K562 (cell line): ENCODE measurements around the gene CNNM2. TPM values are rescaled to one million over a fixed set of nuclear protein-coding genes. Genes with fewer than 3 reads are reported as not detected.

Source experiments
- C11orf30 ChIP-seq: fragments of 450-650 bp; IDR thresholded peaks from 2 replicates; pipeline ENCODE4 v1.6.1; 2016; ENCODE audit warnings: low read depth, mild to moderate bottlenecking
- CTBP1 ChIP-seq: fragments of 450-650 bp; IDR thresholded peaks from 2 replicates; pipeline ENCODE4 v1.6.1; 2016; ENCODE audit warnings: borderline replicate concordance
- DNMT1 ChIP-seq: fragments of 450-650 bp; IDR thresholded peaks from 2 replicates; pipeline ENCODE4 v1.6.1; 2016; ENCODE audit warnings: antibody characterized with exemption, mild to moderate bottlenecking
- FOXJ3 ChIP-seq: sonication (generic); formaldehyde crosslinking; IDR thresholded peaks from 2 replicates; pipeline ENCODE4 v1.4.0; 2020; ENCODE audit warnings: mild to moderate bottlenecking, missing genetic modification reagents
- GATAD2A ChIP-seq: fragments of 450-650 bp; IDR thresholded peaks from 2 replicates; pipeline ENCODE4 v1.6.1; 2017
- GTF2E2 ChIP-seq: fragments of 200-800 bp; sonication (Bioruptor generic); IDR thresholded peaks from 2 replicates; pipeline ENCODE4 v1.6.1; 2016; ENCODE audit warnings: missing genetic modification characterization, missing compliant biosample characterization
- MCM7 ChIP-seq, 2 experiments: fragments of 450-650 bp; IDR thresholded peaks; 2 replicates each; pipeline ENCODE4 v1.6.1; 2016 to 2018
- MEF2D ChIP-seq: conservative IDR thresholded peaks from 2 replicates; pipeline ENCODE4 v1.6.1; 2016; ENCODE audit warnings: low read depth, missing genetic modification characterization, missing compliant biosample characterization
- MEIS2 ChIP-seq: fragments of 450-650 bp; IDR thresholded peaks from 2 replicates; pipeline ENCODE4 v1.6.1; 2014; ENCODE audit warnings: mild to moderate bottlenecking; ENCODE audit not compliant: partially characterized antibody
- NCOR1 ChIP-seq: fragments of 450-650 bp; IDR thresholded peaks from 2 replicates; pipeline ENCODE4 v1.6.1; 2016; ENCODE audit warnings: mild to moderate bottlenecking, moderate library complexity
- POLR2AphosphoS2 ChIP-seq: IDR thresholded peaks from 2 replicates; pipeline ENCODE4 v1.6.1; 2012; ENCODE audit warnings: low read length, improper control_type of control experiment
- REST ChIP-seq, 2 experiments: fragments of 450-650 bp; formaldehyde crosslinking in 1 of 2; IDR thresholded peaks; 2 replicates each; pipeline versions ENCODE4 v1.4.0 to v1.6.1; 2014 to 2020; ENCODE audit warnings: mild to moderate bottlenecking in 2 of 2, borderline replicate concordance in 1 of 2, low read depth in 1 of 2
- SLC30A9 ChIP-seq: fragments of 250-450 bp; sonication (Bioruptor Pico); IDR thresholded peaks from 2 replicates; pipeline ENCODE4 v1.8.0; 2022; ENCODE audit warnings: mild to moderate bottlenecking, moderate library complexity
- SNRNP70 ChIP-seq: fragments of 200-400 bp; formaldehyde crosslinking; optimal IDR thresholded peaks from 2 replicates; pipeline ENCODE3; 2017; ENCODE audit warnings: low read depth, low read length
- TCFL5 ChIP-seq: fragments of 250-450 bp; sonication (Bioruptor Pico); conservative IDR thresholded peaks from 2 replicates; pipeline ENCODE4 v1.6.1; 2021; ENCODE audit warnings: mild to moderate bottlenecking, moderate library complexity, matching md5 sums
- YBX1 ChIP-seq: fragments of 450-650 bp; IDR thresholded peaks from 2 replicates; pipeline ENCODE4 v1.7.1; 2016; ENCODE audit warnings: mild to moderate bottlenecking
- ZBTB8A ChIP-seq: fragments of 450-650 bp; IDR thresholded peaks from 2 replicates; pipeline ENCODE4 v1.6.1; 2018; ENCODE audit warnings: mild to moderate bottlenecking, moderate library complexity; ENCODE audit not compliant: partially characterized antibody
- ZNF165 ChIP-seq: fragments of 250-450 bp; sonication (Bioruptor Pico); IDR thresholded peaks from 2 replicates; pipeline ENCODE4 v1.4.0; 2020; ENCODE audit warnings: borderline replicate concordance
- ZNF316 ChIP-seq: fragments of 450-650 bp; IDR thresholded peaks from 2 replicates; pipeline ENCODE4 v1.6.1; 2016
- ZNF324 ChIP-seq: fragments of 250-450 bp; sonication (Bioruptor Pico); IDR thresholded peaks from 2 replicates; pipeline ENCODE4 v1.4.0; 2020; ENCODE audit warnings: mild to moderate bottlenecking
- ZNF354B ChIP-seq: fragments of 250-450 bp; sonication (Bioruptor Pico); IDR thresholded peaks from 2 replicates; pipeline ENCODE4 v1.4.0; 2020
- ZNF431 ChIP-seq: sonication (generic); formaldehyde crosslinking; IDR thresholded peaks from 2 replicates; pipeline ENCODE4 v1.8.0; 2022; ENCODE audit warnings: mild to moderate bottlenecking, missing genetic modification reagents
- polyA plus RNA-seq, 8 experiments: library from polyadenylated mRNA; depleted of rRNA in 4 of 8; stranded (reverse) in 5 of 8; unstranded in 3 of 8; fragments of >200 nt; fragmentation: Nextera tagmentation in 2 of 8; fragmentation: Illumina TruSeq in 1 of 8; extraction: Ambion mirVana in 2 of 8; extraction: Trizol in 1 of 8; gene quantifications; 2 replicates each; pipeline versions ENCODE4 v1.2.1 to v1.2.3, GENCODE V29; 2011 to 2014; ENCODE audit warnings: inconsistent platforms in 1 of 8, missing spikeins in 1 of 8
- total RNA-seq, 7 experiments: library from RNA; depleted of rRNA in 6 of 7; stranded (reverse); fragments of >200 nt in 6 of 7; fragmentation: Illumina TruSeq in 2 of 7; extraction: Trizol in 2 of 7; gene quantifications; 2 replicates each; pipeline versions ENCODE4 v1.2.1 to v1.2.3, GENCODE V29; 2011 to 2021; ENCODE audit warnings: low replicate concordance in 1 of 7
- TF ChIP-seq, protein P1 (sequence below): fragments of 450-650 bp; IDR thresholded peaks from 2 replicates; pipeline ENCODE4 v1.6.1; 2016; ENCODE audit warnings: antibody characterized with exemption

The CNNM2 gene
- total and polyA plus RNA-seq, 9 of the 15 experiments (the other 6 are each of a cell fraction or from before 2014, with no cell fraction given): 0.21 to 5.0 (median 1.3) TPM

GRCh38 chr10:102965311-102965851, 47.3 kb downstream of the CNNM2 start (continued):
- TF ChIP-seq REST (IDR thresholded peaks at IDR 0.05; ENCODE audit: borderline replicate concordance) (no peak), REST (CRISPR knock-in tag; IDR thresholded peaks at IDR 0.05; ENCODE audit: low read depth) (no peak), GTF2E2 (no peak), SLC30A9 (CRISPR knock-in tag) (no peak), POLR2AphosphoS2 (no peak), FOXJ3 (CRISPR knock-in tag) (no peak), NCOR1 (no peak), GATAD2A (no peak), C11orf30 (peak; percentile 30; the same call in 1 of the 2 replicates), ZNF354B (CRISPR knock-in tag) (no peak), SNRNP70 (no peak), MCM7 (IDR thresholded peaks at IDR 0.05) (no peak), ZNF165 (no peak), MEIS2 (peak; percentile 21), TCFL5 (CRISPR knock-in tag) (no peak), ZBTB8A (no peak), CTBP1 (no peak), MEF2D (tag) (no peak), YBX1 (no peak), ZNF431 (CRISPR knock-in tag) (no peak), ZNF316 (peak; percentile 42; the same call in 1 of the 2 replicates), ZNF324 (CRISPR knock-in tag) (no peak), DNMT1 (no peak)
- TF ChIP-seq, protein P1, sequence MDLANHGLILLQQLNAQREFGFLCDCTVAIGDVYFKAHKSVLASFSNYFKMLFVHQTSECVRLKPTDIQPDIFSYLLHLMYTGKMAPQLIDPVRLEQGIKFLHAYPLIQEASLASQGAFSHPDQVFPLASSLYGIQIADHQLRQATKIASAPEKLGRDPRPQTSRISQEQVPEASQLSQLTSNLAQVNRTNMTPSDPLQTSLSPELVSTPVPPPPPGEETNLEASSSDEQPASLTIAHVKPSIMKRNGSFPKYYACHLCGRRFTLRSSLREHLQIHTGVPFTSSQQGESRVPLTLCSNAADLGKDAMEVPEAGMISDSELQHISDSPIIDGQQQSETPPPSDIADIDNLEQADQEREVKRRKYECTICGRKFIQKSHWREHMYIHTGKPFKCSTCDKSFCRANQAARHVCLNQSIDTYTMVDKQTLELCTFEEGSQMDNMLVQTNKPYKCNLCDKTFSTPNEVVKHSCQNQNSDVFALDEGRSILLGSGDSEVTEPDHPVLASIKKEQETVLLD: no peak
